ENCODE results near the gene YTHDC1. TPM values are rescaled to one million over a fixed set of nuclear protein-coding genes. Genes with fewer than 3 reads are reported as not detected.

Gene YTHDC1
- total and polyA plus RNA-seq, 2 experiments from 2014 or later: 45.3 to 75.4 TPM

DNA sequence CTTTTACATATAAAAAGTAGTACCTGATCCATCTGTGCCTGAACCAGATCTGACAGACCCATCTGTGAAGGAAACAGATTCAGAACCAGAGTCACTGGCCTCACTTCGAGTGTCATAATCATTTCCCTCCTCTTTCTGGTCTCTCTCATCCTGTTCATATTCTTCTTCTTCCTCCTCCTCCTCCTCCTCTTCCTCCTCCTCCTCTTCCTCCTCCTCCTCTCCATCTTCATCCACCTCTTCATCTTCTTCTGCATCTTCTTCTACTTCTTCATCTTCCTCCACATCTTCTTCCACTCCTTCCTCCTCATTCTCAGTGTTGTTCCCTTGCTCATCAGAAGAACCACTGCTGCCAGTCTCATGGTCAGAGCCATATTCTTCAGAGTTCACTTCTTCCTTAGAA lies 12.9 kb downstream of the YTHDC1 start:
- no peak overlapping the region for H3K27ac ChIP-seq
- 100% methylated on average over 1 of the region's 1 CpG for WGBS (ENCODE audit: low lambda C conversion rate, missing lambda C conversion rate)
- peaks cover 88% of the 10 kb centered on the region for H4K20me1 ChIP-seq (ENCODE audit: insufficient read depth, poor library complexity, severe bottlenecking)
- no peak for TF ChIP-seq EZH2phosphoT487 (IDR thresholded peaks at IDR 0.05; ENCODE audit: low read depth, severe bottlenecking, unreplicated experiment)
- TF ChIP-seq EZH2 (IDR thresholded peaks at IDR 0.05; ENCODE audit: borderline replicate concordance): no peak
- TF ChIP-seq, protein P1, sequence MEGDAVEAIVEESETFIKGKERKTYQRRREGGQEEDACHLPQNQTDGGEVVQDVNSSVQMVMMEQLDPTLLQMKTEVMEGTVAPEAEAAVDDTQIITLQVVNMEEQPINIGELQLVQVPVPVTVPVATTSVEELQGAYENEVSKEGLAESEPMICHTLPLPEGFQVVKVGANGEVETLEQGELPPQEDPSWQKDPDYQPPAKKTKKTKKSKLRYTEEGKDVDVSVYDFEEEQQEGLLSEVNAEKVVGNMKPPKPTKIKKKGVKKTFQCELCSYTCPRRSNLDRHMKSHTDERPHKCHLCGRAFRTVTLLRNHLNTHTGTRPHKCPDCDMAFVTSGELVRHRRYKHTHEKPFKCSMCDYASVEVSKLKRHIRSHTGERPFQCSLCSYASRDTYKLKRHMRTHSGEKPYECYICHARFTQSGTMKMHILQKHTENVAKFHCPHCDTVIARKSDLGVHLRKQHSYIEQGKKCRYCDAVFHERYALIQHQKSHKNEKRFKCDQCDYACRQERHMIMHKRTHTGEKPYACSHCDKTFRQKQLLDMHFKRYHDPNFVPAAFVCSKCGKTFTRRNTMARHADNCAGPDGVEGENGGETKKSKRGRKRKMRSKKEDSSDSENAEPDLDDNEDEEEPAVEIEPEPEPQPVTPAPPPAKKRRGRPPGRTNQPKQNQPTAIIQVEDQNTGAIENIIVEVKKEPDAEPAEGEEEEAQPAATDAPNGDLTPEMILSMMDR (IDR thresholded peaks at IDR 0.05; ENCODE audit: poor library complexity): no peak
- no peak overlapping the region for H3K4me2 ChIP-seq
- H3K4me3 ChIP-seq: no peak overlapping the region
- H3K9me3 ChIP-seq (ENCODE audit: low read depth): no peaks in the 10 kb centered on the region
- H3K9me2 ChIP-seq (replicated peaks; ENCODE audit: insufficient read depth): no peaks in the 10 kb centered on the region
- peaks cover 27% of the 10 kb centered on the region for H3K4me1 ChIP-seq (ENCODE audit: insufficient read depth)
- peaks cover 100% of the 10 kb centered on the region for H3K79me2 ChIP-seq
- H3K27me3 ChIP-seq: no peaks in the 10 kb centered on the region
- no peak overlapping the region for H2AFZ ChIP-seq
- no peak for DNase-seq (ENCODE audit: low spot score)
- peaks cover 2% of the 10 kb centered on the region for H3K36me3 ChIP-seq (replicated peaks; ENCODE audit: insufficient read depth, low read depth)

DNA sequence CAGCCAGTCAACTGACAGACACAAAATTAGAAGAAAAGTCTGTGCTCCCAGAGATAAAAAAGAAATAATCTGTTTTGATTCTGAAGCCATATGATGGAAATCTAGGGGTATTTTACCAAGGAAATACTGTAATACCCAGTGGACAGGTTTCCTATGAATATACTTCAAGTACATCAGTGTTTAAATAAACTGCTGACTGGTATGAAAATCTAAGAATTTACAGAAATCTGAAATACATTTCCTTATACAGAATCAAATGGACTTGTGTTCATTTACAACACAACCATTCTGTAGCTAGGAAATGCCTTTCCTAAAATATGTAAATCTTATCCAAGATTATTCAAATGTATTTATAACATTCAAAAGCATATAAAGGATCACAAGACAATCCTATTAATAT lies 13.4 kb downstream of the YTHDC1 start:
- H3K9me3 ChIP-seq (ENCODE audit: low read depth): no peaks in the 10 kb centered on the region
- no peak overlapping the region for H3K27ac ChIP-seq
- H3K9me2 ChIP-seq (replicated peaks; ENCODE audit: insufficient read depth): no peaks in the 10 kb centered on the region
- peaks cover 86% of the 10 kb centered on the region for H4K20me1 ChIP-seq (ENCODE audit: insufficient read depth, poor library complexity, severe bottlenecking)
- H3K4me1 ChIP-seq (ENCODE audit: insufficient read depth): peaks cover 23% of the 10 kb centered on the region
- no peak for DNase-seq (ENCODE audit: low spot score)
- no peak overlapping the region for H3K4me2 ChIP-seq
- H3K36me3 ChIP-seq (replicated peaks; ENCODE audit: insufficient read depth, low read depth): peaks cover 5% of the 10 kb centered on the region
- TF ChIP-seq, protein P1 (IDR thresholded peaks at IDR 0.05; ENCODE audit: poor library complexity): no peak
- TF ChIP-seq EZH2 (IDR thresholded peaks at IDR 0.05; ENCODE audit: borderline replicate concordance) (no peak), EZH2phosphoT487 (IDR thresholded peaks at IDR 0.05; ENCODE audit: low read depth, severe bottlenecking, unreplicated experiment) (no peak)
- H3K4me3 ChIP-seq: no peak overlapping the region
- H2AFZ ChIP-seq: no peak overlapping the region
- H3K27me3 ChIP-seq: no peaks in the 10 kb centered on the region
- peaks cover 99% of the 10 kb centered on the region for H3K79me2 ChIP-seq

DNA sequence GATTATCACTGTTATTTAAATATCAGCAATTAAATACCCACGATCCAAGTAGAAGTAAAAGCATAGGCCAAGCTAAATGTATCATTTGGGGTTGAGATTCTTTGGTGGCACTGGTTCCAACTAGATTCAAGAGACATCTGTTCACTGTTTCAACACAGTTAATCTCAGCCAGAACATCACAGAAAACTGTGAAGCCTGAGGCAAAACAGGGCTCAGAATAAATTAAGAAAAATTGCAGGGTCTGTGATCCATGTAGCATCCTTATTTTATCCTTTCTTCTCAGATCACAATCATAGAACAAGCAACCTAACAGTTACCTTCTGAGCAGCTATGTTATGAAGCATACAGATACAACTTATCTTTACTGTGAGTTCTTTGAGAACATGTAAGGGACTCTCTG lies 23.7 kb downstream of the YTHDC1 start:
- H3K4me2 ChIP-seq: no peak overlapping the region
- H3K4me3 ChIP-seq: no peak overlapping the region
- peaks cover 75% of the 10 kb centered on the region for H3K79me2 ChIP-seq
- H3K27ac ChIP-seq: no peak overlapping the region
- DNase-seq (ENCODE audit: low spot score): no peak
- no peak overlapping the region for H2AFZ ChIP-seq
- no peaks in the 10 kb centered on the region for H3K9me3 ChIP-seq (ENCODE audit: low read depth)
- H4K20me1 ChIP-seq (ENCODE audit: insufficient read depth, poor library complexity, severe bottlenecking): peaks cover 17% of the 10 kb centered on the region
- 67% methylated on average over 1 of the region's 1 CpG for WGBS (ENCODE audit: low lambda C conversion rate, missing lambda C conversion rate)
- H3K36me3 ChIP-seq (replicated peaks; ENCODE audit: insufficient read depth, low read depth): no peaks in the 10 kb centered on the region
- no peak for TF ChIP-seq EZH2phosphoT487 (IDR thresholded peaks at IDR 0.05; ENCODE audit: low read depth, severe bottlenecking, unreplicated experiment)
- TF ChIP-seq, protein P1 (IDR thresholded peaks at IDR 0.05; ENCODE audit: poor library complexity): no peak
- TF ChIP-seq EZH2 (IDR thresholded peaks at IDR 0.05; ENCODE audit: borderline replicate concordance): no peak
- H3K4me1 ChIP-seq (ENCODE audit: insufficient read depth): no peaks in the 10 kb centered on the region
- no peaks in the 10 kb centered on the region for H3K27me3 ChIP-seq
- H3K9me2 ChIP-seq (replicated peaks; ENCODE audit: insufficient read depth): no peaks in the 10 kb centered on the region
